CD1c-positive myeloid dendritic cell (primary cell): ENCODE results near the gene IL1RAPL2.

ENCODE experiments used
- DNase-seq: peaks from one replicate; pipeline ENCODE4 v3.0.0-alpha.2; 2016; ENCODE audit errors: extremely low spot score

The IL1RAPL2 gene

GRCh38 chrX:105266456-105266855 is 700.5 kb downstream of the IL1RAPL2 start:
- no peak for DNase-seq

DNA sequence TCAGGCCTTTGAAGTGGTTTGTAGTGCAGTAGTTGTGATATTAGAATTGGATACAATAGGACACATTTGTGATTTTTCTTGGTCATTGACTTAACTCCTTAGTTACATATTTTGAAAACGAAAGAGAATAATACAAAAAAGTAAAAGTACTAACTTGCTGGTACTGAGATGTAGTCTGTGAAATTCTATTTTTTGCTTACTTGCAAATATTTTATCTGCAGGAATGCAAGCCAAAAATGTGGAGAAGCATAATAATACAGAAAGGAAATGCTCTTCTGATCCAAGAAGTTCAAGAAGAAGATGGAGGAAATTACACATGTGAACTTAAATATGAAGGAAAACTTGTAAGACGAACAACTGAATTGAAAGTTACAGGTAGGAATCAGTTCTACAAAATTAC is 701.2 kb downstream of the IL1RAPL2 start:
- no peak for DNase-seq

DNA sequence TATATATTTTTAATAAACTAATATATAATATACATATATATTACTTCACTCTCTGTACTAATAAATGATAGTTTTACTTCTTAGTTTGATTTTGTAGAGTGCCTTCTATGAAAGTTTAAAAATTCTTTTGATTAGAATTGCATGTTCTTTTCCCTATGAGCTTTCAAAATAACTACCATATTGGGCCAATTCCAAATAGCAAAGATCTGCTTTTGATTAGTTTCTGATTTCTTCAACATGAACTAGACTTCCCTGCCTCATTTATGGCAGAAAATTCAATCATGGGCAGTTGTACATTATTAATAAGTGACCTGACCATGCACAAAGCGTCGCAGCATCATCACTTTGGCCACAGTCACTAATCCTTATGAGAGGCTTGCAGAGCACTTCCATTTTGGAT is 703.4 kb downstream of the IL1RAPL2 start:
- DNase-seq = no peak

DNA sequence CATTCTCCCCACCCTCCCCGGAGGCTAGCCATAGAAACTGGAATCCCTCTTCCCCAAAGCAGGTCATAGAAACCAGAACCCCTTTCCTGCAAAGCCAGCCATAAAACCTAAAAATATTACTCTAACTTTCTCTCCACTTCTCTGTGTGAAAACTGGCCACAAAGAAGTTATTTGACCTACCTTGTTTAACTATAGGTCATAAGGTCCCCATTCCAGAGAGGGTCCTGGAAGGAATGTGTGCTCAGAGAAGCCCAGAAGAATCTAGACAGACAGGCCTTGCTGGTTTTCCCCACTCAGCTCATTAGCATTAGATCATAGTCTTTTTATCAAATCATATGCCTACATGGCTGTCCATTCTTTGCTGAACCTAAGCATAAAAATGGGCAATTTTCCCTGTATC is 707.3 kb downstream of the IL1RAPL2 start:
- no peak for DNase-seq

DNA sequence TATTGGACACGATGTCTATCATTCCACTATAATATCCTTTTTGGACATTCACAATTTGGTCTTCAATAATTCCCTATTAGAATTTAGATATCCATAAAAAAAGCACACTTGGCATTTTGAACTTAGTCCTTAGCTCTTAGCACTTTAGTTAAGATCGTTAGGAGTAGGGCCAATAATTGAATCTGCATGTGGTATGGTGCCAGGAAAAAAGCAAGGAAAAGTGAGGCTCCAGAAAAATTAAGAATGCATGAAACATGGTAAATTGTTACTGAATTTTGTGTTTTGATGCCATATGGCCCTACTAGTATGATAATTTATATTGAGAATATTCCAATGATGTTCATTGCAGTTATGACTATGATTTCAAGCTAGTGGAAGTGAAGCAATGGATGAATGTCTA is 708.1 kb downstream of the IL1RAPL2 start:
- no peak for DNase-seq

- DNase-seq = no peak
Observed at GRCh38 chrX:105277132-105277531, 711.1 kb downstream of the IL1RAPL2 start.

DNA sequence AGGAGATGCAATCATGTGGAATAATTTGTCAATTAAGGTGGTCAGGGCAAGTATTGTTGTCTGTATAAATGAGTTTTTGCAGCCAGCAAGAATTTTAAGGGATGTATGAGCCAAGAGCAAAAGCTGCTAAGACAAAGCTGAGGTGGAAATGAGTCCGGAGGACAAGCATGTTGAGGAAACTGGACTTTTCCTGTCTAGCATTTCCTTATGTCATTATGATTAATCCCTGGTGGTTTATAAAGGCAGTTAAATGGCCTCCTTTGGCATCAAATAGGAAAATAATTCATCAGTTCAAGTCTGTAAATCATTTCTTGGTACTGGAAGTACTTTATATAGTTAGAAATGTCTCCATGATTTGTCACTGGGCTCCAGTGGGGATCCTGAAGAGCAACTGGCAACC is 716.1 kb downstream of the IL1RAPL2 start:
- no peak for DNase-seq

DNA sequence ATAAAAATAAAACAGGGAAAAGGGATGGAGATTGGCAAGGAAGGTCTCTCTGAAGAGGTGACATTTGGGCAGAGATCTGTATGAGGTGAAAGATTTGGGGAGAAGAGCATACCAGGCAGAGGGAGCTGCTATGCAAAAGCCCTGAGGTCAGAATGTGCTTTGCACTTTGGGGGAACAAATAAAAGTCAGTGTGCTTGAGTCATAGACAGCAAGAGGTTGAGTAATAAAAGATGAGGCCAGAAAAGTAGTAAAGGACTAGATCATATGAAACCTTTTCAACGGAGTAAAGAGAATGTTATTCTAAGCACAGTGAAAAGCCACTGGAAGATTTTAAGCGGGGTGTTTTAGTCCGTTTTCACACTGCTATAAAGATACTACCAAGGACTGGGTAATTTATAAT is 731.0 kb downstream of the IL1RAPL2 start:
- no peak for DNase-seq

GRCh38 chrX:105299286-105299685 is 733.3 kb downstream of the IL1RAPL2 start:
- no peak for DNase-seq

- no peak for DNase-seq
Observed at GRCh38 chrX:105302246-105302645, 736.2 kb downstream of the IL1RAPL2 start.

DNA sequence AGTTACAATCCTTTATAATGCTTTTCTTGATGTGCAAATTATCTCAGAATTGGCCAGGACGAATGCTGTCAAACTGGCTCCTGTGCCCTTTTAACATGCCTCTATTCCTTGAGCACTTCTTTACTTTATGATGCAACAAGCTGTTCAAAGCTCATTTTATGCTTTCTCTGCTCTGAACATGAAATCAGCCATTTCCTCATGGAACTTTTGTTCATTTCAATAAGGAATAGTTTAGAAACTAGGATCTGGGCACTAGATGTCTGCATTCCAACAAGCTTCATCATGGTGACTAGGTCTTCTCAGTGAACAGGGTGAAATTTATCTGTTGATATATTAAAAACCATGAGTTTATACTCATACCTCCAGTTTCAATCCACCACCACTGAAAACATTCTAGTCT is 741.8 kb downstream of the IL1RAPL2 start:
- DNase-seq = no peak

- DNase-seq = no peak
Observed at GRCh38 chrX:105313596-105313995, 747.6 kb downstream of the IL1RAPL2 start.

GRCh38 chrX:105314458-105314857 is 748.5 kb downstream of the IL1RAPL2 start:
- DNase-seq = no peak

- no peak for DNase-seq
Observed at GRCh38 chrX:105315248-105315647, 749.2 kb downstream of the IL1RAPL2 start.

- no peak for DNase-seq
Observed at GRCh38 chrX:105317117-105317516, 751.1 kb downstream of the IL1RAPL2 start.

DNA sequence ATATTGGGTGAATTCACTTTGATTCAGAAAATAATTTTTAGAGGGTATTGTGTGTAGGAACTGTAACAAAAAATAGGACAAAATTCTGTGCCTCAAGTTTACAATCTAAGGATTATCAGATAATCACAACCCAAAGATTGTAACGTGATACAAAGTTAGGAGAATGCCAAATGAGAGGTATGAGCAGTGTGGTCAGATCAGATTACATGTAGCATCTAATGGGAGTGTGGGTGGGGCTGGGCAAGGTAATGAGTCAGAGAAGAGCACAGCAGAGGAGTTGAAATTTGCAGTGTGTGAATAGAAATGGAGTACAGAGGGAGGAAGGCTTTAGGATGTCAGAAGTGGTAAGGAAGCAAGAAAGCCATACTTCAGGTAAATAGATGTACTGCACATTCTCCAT is 757.9 kb downstream of the IL1RAPL2 start:
- no peak for DNase-seq

- DNase-seq = no peak
Observed at GRCh38 chrX:105328773-105329172, 762.8 kb downstream of the IL1RAPL2 start.

GRCh38 chrX:105331244-105331643 is 765.2 kb downstream of the IL1RAPL2 start:
- no peak for DNase-seq

DNA sequence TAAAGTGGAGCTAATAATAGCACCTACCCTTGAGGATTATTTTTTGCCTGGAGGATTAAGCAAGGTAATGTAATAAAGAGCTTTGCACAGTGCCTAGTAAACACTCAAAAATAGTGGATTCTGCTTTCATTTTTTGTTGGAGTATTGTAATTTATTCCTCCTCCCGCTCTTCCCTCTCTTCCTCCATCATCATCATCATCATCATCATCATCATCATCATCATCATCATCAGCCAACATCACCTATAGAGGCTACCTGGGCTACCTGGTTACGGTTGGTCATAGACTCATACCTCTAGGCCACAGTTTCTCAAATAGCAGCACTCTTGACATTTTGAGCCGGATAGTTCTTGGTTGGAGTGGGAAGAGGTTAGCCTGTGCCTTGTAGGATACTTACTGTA is 781.4 kb downstream of the IL1RAPL2 start:
- DNase-seq = no peak

- DNase-seq = no peak
Observed at GRCh38 chrX:105349476-105349875, 783.5 kb downstream of the IL1RAPL2 start.

DNA sequence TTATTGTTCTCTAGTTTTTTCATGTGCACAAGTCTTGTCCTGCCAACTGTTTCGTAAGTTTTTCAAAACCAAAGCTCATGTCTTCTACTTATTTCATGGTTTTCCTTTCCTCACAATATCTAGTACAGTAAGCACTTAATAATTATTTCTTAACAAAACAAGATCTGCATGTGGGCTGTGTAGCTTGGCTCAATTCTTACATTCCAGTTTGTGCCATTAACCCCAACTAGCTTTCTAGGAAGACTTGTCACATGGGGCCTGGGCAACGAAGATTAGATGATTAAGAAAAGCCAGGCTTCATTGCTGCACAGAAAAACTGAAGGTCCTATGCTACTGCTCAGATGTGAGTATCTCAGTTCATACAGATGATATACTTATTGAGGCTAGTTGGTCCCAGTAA is 809.8 kb downstream of the IL1RAPL2 start:
- DNase-seq = no peak

DNA sequence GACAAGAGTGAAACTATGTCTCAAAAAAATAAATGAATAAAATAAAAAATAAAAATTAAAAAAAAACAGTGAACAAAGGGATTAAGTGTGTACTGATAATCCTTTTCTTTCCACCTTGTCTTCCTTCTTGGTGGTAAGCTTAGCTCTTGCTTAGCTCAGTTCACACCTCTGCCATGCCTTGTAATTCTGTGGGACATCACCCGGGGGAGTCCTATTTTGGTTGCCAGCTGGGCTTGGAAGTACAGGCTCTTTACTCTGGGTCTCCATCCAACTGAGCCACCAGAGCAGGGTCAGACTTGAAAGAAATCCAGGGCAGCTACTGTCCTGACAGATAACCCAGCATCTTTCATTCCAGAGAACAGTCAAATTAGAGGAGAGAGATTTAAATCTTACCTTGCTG is 858.7 kb downstream of the IL1RAPL2 start:
- DNase-seq = no peak

- no peak for DNase-seq
Observed at GRCh38 chrX:105451401-105451800, 885.4 kb downstream of the IL1RAPL2 start.

DNA sequence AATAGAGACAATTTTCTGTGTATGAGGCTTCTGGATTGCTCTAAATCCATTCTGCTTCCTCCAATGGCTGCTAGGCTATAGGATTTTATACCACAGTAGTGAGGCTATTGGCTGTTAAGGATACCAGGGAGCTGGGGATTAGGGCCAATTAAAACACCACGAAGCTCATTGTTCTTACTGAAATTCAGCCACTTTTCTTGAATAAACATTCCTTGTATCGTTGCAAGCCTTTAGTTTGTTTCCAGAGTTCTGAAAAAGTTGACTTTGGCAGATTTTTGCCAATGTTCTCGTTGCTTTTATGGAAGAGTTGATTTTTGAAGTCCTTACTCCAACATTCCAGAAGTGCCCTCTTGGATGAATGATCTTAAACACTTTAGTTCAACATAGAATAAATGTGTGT is 892.8 kb downstream of the IL1RAPL2 start:
- no peak for DNase-seq

DNA sequence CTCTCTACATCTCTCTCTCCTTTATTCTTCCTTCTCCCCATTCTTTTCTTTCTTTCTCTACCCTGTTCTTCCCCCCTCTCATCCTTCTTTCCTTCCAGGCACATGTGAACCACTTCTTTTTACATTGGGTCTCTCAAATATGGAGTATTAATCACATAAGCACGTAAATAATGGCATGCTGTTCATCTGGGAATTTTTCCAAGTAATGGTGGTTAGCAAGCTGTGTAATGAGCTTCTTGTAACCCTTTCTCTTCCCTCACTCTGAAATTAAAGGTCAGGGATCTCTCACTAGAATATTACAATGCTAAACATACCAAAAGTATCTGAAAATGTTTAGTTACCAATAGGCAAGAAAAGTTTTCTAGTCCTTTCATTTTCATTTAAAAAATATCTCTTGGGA is 894.4 kb downstream of the IL1RAPL2 start:
- DNase-seq = no peak
